ENCODE results near the gene TMEM244.
"Not testable (repeated sequence)": the region's sequence is repeated elsewhere in the genome, so short reads cannot be mapped to it uniquely, and the experiment has no call there.

TMEM244 gene

GRCh38 chr6:129817332-129817731, 43.8 kb downstream of the TMEM244 start:
- in situ Hi-C loops (cut with MboI; ENCODE audit: low sequenced_read_pairs) = no loop called here

GRCh38 chr6:129812145-129812777, 48.9 kb downstream of the TMEM244 start:
- in situ Hi-C loops (cut with MboI; ENCODE audit: low sequenced_read_pairs) = no loop called here

- in situ Hi-C loops (cut with MboI; ENCODE audit: low sequenced_read_pairs) = not testable (repeated sequence)
These were observed 54.0 kb downstream of the TMEM244 start for GRCh38 chr6:129807141-129807540.

GRCh38 chr6:129802920-129803319, 58.2 kb downstream of the TMEM244 start:
- in situ Hi-C loops (cut with MboI; ENCODE audit: low sequenced_read_pairs) = not testable (repeated sequence)

- in situ Hi-C loops (cut with MboI; ENCODE audit: low sequenced_read_pairs) = no loop called here
These were observed 59.2 kb downstream of the TMEM244 start for GRCh38 chr6:129801909-129802308.

GRCh38 chr6:129795261-129795660, 65.9 kb downstream of the TMEM244 start:
- in situ Hi-C loops (cut with MboI; ENCODE audit: low sequenced_read_pairs) = no loop called here

GRCh38 chr6:129793447-129793846, 67.7 kb downstream of the TMEM244 start:
- in situ Hi-C loops (cut with MboI; ENCODE audit: low sequenced_read_pairs) = no loop called here

GRCh38 chr6:129792049-129792448, 69.1 kb downstream of the TMEM244 start:
- in situ Hi-C loops (cut with MboI; ENCODE audit: low sequenced_read_pairs) = no loop called here

- in situ Hi-C loops (cut with MboI; ENCODE audit: low sequenced_read_pairs) = no loop called here
These were observed 70.3 kb downstream of the TMEM244 start for GRCh38 chr6:129790785-129791184.

GRCh38 chr6:129789974-129790373, 71.1 kb downstream of the TMEM244 start:
- in situ Hi-C loops (cut with MboI; ENCODE audit: low sequenced_read_pairs) = no loop called here

GRCh38 chr6:129787816-129788215, 73.3 kb downstream of the TMEM244 start:
- in situ Hi-C loops (cut with MboI; ENCODE audit: low sequenced_read_pairs) = no loop called here

- in situ Hi-C loops (cut with MboI; ENCODE audit: low sequenced_read_pairs) = no loop called here
These were observed 74.6 kb downstream of the TMEM244 start for GRCh38 chr6:129786548-129786947.

- in situ Hi-C loops (cut with MboI; ENCODE audit: low sequenced_read_pairs) = no loop called here
These were observed 75.4 kb downstream of the TMEM244 start for GRCh38 chr6:129785756-129786135.

- in situ Hi-C loops (cut with MboI; ENCODE audit: low sequenced_read_pairs) = no loop called here
These were observed 75.9 kb downstream of the TMEM244 start for GRCh38 chr6:129785047-129785755.
